ENCODE data around the gene NACA2.

GRCh38 chr17:61543786-61544415 is 47.1 kb downstream of the NACA2 start:
- TF ChIP-seq ATF3 (IDR thresholded peaks at IDR 0.05) (no peak), CTCF (IDR thresholded peaks at IDR 0.05; ENCODE audit: low read depth, low read length, missing input control) (no peak), ZBTB33 (IDR thresholded peaks at IDR 0.05) (no peak), YY1 (IDR thresholded peaks at IDR 0.05) (no peak), FOXA2 (IDR thresholded peaks at IDR 0.05) (no peak)
